ENCODE data around the gene WFDC1.

WFDC1 gene

GRCh38 chr16:84274515-84274914 lies 20.2 kb upstream of the WFDC1 start:
- no peak for DNase-seq

DNA sequence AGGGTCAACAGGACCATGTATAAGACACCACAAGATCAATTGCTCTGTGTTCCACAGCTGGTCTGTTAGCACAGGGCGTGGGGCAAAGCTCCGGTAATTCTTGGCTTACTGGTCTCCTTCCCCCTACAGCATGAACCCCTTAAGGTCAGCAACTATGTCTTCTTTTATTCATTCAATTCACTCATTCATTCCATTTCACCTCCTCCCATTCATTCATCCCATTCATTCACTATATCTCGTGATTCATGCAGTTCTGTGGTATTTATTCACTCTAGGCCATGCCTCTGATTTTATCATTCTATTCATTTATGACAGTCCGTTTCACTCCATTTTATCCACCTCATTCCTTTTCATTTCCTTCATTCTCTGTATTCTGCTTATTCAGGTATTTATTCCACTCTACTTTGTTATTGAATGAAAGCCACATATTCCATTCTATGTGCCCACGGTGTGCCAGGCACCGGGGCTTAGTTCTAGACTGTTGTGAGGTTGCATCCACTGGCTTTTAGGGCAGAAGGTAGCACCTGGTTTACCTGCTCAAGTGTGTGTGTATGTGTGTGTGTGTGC lies 19.0 kb upstream of the WFDC1 start:
- DNase-seq: no peak

DNA sequence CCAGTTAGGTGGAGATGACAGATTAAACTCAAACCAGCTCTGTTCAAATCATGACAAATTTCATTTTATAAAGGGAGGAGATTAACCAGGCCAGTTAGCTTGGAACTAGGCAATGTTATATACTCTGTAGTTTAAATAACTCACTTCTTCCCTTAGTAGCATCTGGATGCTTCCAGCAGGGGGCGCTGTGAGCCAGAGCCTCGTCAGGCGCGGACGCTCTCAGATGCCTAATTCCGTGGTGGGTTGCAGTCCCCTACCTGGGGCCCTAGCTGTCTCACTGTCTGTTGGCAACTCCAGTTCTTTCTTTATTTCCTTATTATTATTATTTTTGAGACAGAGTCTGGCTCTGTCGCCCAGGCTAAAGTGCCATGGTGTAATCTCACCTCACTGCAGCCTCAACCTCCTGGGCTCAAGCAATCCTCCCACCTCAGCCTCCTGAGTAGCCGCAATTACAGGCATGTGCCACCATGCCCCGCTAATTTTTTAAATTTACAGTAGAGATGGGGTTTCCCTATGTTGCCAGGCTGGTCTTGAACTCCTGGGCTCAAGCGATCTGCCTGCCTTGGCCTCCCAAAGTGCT lies 17.3 kb upstream of the WFDC1 start:
- peak; percentile 14 for DNase-seq

GRCh38 chr16:84278333-84278732 lies 16.3 kb upstream of the WFDC1 start:
- no peak for DNase-seq

DNA sequence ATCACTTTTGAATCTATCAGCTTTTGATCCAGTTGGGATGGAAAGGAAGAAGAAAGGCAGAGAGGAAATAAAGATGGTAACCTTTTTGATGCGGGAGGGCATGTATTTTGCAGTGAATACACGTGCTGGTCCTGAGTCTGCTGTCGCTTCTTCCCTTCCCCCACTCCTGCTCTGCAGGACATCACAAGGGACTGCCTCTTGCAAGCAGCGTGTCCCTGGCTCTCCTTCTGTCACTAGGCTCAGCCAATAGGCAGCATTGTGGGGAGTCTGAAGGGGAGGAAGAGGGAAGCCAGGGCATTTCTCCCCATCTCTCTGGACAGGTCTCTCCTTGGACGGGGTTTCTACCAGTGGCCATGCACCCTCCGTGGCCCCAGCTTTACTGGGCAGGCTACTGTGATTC lies 15.7 kb upstream of the WFDC1 start:
- DNase-seq: no peak

- no peak for DNase-seq
Observed at GRCh38 chr16:84279881-84280280, 14.8 kb upstream of the WFDC1 start.

- DNase-seq: no peak
Observed at GRCh38 chr16:84281074-84281473, 13.6 kb upstream of the WFDC1 start.

GRCh38 chr16:84282533-84282932 lies 12.1 kb upstream of the WFDC1 start:
- DNase-seq: no peak

DNA sequence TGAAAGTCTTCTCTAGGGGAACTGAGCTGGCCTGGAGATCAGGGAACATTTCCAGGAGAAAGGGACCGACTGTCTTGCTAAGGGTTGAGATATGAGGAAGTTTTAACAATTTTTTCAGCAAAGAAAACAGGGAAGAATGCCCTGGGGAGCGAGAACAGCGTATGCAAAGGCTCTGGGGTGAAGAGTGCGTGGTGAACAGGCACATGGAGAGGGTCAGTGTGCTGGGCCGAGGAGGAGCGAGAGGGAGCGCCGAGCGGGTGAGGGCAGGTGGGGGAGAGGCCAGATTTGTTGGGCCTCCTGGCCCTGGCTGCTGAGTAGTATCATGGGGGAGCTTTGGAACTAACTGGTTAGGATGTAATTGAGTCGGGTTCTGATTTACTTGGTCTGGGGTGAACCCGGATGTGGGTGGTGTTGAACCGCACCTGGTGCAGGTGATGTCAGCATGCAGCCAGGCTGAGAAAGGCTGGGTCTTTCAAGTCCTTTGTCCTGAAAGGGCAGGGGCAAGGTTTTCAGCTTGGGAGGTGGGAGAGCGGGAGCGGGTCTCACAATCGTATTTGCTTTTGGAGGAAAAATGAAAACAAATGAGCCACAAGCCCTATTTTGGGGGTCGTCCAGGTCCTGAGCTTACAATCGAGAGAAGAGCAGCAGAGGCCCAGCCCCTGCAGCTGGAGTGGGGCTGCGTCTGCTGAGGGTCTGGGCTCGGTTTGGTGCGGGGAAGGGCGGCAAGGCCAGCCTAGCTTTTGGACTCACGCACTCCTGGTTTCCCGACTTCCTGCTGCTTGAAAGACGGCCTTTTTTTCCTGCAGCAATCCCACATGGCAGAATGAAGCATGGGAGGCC lies 11.1 kb upstream of the WFDC1 start:
- no peak for DNase-seq

DNA sequence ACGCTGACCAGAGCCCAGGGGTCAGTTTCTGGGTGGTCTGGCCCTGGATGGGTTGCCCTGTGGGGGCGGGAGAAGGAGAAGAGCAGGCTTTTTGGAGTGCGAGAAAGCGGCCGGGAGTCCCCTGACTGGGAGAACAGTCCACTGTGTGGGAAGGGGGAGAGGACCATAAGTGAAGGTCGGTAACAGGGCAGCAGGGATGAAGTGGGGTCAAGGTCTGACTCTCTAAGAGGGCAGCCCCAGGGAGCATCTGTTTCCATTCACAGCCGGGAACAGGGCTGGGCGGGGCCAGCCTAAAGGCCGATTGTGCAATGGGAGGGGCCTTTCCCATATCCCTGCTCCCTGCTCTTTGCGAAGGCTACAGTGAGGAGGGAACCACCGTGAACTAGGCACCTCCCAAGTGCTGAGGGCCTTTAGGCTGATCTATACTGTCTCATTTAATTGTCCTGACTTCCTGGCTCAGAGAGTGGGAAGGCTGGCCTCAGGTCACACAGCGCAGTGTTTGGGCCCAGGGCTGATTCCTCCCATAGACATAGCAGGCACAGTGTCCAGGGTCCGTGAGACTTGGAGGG lies 10.4 kb upstream of the WFDC1 start:
- no peak for DNase-seq

- DNase-seq: no peak
Observed at GRCh38 chr16:84286578-84287240, 8.0 kb upstream of the WFDC1 start.

DNA sequence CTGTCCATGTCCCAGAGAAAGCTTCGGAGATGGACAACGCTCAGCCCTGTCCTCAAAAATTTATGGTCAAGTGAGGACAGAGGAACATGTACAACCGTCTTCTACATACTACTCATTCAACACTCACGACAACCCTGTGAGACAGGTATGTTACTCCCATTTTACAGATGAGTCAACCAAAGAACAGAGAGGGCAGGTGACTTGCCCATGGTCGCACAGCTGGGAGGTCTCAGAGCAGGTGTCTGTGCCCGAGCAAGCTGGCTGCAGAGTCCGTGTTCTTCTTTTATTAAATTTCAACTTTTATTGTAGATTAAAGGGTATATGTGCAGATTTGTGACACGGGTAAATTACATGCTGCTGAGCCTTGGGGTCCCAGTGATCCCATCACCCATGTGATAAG lies 5.8 kb upstream of the WFDC1 start:
- no peak for DNase-seq

DNA sequence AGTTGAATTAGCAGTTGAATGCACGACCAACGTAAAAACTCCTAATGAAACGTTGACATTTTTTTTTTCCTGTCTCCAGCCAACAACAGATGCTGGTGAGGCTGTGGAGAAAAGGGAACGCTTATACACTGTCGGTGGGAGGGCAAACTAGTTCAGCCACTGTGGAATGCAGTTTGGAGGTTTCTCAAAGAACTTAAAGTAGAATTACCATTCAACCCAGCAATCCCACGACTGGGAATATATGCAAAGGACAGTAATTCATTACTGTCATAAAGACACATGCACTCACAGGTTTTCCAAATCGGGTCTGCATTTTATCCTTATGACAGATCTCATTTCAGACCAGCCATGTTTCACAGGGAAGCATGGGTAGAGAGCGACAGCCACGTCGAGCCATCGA lies 3.5 kb upstream of the WFDC1 start:
- no peak for DNase-seq

- no peak for DNase-seq
Observed at GRCh38 chr16:84292011-84292410, 2.7 kb upstream of the WFDC1 start.

DNA sequence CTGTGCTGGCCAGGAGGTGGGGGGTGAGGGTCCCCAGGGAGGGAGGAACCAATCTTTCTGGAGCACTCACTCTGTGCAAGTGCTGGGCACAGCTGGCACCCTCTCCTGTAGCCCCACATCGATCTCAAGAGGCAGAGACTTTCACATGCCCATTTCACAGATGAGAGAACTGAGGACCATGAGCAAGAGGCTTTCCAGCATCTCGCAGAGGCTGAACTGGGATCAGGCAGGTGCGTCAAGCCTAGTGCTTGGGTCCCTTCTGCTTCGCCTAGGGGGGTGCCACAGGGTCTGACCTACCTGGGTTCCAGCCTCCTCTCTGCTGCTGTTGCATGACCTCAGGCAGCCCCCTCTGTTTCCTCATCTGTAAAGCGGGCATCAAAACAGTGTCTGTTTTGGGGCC lies 1.3 kb upstream of the WFDC1 start:
- no peak for DNase-seq

DNA sequence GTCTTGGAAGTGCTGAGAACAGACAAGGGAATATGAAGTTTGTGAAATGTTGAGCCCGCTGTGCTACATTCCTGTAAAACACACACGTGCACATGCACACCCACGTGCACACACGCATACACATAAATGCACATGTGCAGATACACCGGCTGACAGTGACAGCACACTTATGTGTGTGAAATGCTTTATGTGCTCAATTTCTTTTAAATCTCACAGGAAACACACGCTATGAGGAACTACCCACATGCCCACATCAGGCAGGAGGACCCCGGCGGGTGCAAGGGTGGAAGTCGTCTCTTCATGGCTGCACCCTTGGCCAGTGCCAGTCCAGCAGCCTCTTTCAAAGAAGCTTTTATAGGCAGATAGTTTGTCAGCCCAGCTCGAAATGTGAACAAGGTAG lies 561 bp upstream of the WFDC1 start:
- DNase-seq: no peak

GRCh38 chr16:84295203-84295860 lies 654 bp downstream of the WFDC1 start:
- DNase-seq: no peak

DNA sequence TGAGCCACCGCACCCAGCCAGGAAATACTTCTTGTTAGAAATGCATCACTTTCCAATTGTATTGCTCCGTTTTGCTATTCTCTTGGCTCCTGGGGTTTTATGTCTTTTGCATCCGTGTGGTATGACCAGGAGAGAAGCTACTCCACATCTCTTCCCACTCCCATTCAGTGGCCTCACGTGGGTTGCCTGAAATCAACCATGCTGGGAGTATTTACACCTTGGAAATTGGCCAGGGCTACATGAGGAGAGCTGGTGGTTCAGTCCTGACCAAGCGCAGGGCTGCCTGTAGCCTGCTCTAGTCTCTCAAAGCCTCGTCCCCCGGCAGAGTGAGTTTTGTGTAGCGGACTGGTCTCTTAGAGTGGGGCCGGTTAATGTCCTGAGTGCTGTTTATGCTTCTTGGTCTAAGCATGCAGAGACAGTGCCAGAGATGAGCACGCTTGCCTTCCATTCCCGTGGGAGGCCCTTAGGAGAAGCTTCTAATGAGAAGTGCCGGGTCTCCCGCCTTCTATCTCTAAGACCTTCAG lies 3.8 kb downstream of the WFDC1 start:
- DNase-seq: no peak

GRCh38 chr16:84299734-84300440 lies 5.2 kb downstream of the WFDC1 start:
- DNase-seq: no peak

- DNase-seq: no peak
Observed at GRCh38 chr16:84302111-84302954, 7.7 kb downstream of the WFDC1 start.

DNA sequence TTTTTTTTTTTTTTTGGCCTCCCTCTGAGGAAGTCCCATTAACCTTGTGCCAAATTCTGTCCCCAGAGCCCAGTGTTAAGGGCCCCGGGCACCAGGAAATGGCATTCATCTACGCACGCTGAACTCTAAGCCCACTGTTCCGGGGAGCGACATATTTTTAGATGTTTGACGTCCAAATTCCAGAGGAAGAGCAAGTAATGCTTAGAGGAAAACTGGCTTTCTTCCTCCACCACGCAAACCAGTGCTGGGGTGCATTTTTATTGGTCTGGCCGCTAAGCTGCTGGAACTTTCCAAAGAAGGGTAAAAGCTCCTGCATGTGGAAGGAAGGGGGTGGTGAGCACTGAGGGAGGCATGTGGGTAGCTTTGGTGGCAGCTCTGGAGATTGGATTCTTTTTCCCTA lies 8.3 kb downstream of the WFDC1 start:
- DNase-seq: no peak
